Right renal cortex interstitium (tissue), 3 donors: ENCODE measurements around the gene PRUNE2. TPM values are rescaled to one million over a fixed set of nuclear protein-coding genes. Genes with fewer than 3 reads are reported as not detected.
A peak's percentile ranks its signal among the peaks of the same experiment; 100 is the strongest.
"Not testable (repeated sequence)": the region's sequence is repeated elsewhere in the genome, so short reads cannot be mapped to it uniquely, and the experiment has no call there.

ENCODE experiments used
- DNase-seq, 3 donors: peaks; one replicate each; pipeline ENCODE4 v3.0.0-alpha.2; 2013; ENCODE audit warnings: low read depth in 3 of 3, low spot score in 2 of 3
- polyA plus RNA-seq, 3 donors: library from polyadenylated mRNA; unstranded; fragments of 120-200 nt; gene quantifications; one replicate each; pipeline ENCODE4 v1.2.1, GENCODE V29; 2013; ENCODE audit not compliant: insufficient read length in 3 of 3

Gene PRUNE2
- polyA plus RNA-seq, 3 donors: 11.5 to 14.3 (median 12.7) TPM

DNA sequence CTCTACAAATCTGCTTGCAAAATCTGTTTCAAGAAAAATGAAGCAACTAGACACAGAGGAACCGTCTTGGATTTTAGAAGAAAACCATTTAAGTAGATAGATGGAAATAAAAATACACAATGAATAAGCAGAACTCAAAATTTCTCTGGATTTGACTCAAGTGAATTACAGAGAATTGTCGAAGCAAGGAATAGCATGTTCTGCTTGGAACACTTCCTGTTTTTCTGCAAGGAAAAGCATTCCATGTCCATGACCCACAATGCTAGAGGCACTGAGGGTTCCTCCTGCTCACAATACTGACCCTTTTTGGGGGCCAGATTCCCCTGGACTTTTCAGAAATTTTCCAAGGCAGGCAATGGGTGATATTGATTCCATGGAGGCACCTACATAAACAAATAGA lies 29.8 kb downstream of the PRUNE2 start:
- no peak for DNase-seq

DNA sequence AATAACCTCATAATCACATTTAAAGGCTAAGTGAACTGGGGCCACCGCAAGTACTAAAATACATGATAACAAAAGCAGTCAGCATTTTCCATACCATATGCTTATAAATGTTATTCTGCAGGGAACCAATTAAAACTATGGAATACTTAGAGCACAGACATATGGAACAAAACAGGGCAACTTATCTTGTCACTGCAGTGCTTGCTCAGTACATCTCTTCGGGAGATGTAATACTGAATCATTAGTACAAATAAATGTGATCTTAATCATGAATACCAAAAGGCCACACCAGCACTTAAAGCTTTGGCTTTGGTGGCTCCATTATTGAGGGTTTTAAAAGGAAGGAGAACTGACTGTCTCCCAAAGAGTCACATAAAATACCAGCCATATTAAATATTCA lies 32.1 kb downstream of the PRUNE2 start:
- DNase-seq: no peak

DNA sequence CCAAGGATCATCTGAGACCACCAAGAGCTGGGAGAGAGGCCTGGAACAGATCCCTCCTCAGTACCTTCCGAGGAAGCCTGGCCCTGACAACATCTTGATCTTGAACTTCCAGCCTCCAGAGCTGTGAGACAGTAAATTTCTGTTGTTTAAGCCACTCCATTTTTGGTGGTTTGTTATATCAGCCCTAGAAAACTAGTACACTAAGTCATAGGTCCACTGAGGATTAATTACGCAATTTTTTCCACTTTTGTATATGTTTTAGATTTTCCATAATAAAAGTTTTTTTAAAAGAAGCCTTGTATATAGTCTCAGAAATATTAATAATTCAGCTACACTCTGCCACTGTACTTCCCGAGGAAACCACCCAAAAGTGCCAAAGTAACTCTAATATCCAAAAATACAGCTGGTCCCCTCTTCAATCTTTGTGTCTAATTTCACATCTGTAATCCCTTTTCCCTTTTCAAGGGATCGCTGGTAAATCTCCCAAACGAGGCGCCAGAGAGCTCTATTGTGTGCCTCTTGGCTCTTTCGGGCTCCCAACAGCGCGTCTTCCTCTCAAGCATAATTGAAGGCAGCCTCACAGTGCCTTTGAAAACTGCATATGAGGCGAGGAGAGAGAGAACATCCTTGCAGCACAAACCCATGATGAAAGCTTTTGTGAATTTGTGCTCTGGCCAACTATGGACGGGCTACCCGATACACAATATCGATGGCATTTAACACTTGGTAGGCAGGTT lies 32.7 kb downstream of the PRUNE2 start:
- DNase-seq: no peak

DNA sequence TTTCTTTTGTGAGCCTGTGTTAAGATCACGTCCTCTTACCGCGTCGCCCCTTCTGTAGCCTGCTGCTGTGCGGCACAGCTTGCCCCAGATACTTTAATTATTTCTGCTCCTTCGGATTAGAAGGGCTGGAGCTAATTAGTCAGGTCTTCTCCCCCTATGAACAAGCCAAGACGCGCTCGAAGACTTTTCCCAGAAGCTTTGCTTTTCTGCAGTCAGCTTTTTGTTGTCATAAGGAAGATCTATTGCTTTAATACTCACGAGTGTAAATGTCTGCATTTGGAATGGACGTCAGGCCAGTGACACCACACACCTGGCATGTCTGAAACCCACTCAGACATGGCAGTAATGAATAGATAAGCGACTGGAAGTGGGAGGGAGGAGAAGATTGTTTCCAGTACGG lies 37.0 kb downstream of the PRUNE2 start:
- peak in 2 of 3 donors; percentile 15 to 29 for DNase-seq

DNA sequence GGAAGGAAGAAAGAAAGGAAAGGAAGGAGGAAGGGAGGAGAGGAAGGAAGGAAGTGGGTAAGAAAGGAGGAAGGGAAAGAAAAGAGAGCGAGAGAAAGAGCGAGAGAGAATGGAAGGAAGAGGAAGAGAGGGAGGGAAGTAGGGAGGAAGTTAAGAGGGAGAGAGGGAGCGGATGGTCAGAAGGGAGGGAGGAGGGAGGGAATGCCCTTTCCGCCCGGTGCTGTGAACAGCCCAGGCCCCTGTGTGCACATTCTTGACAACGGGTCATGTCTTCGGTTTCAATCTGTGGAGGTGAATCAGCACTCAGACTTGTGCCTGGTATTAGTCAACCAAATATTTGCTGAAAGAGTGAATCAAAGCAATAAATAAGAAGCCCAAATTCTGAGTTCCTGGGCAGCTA lies 39.2 kb downstream of the PRUNE2 start:
- no peak for DNase-seq

DNA sequence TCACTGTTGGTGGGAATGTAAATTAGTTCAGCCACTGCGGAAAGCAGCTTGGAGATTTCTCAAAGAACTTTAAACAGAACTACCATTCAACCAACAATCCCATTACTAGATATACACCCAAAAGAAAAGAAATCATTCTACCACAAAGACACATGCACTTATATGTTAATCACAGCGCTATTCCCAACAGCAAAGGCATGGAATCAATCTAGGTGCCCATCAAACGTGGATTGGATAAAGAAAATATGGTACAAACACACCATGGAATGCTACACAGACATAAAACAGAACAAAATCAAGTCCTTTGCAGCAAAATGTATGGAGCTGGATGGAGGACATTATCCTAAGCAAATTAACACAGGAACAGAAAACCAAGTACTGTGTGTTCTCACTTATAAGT lies 42.1 kb downstream of the PRUNE2 start:
- DNase-seq: no peak

DNA sequence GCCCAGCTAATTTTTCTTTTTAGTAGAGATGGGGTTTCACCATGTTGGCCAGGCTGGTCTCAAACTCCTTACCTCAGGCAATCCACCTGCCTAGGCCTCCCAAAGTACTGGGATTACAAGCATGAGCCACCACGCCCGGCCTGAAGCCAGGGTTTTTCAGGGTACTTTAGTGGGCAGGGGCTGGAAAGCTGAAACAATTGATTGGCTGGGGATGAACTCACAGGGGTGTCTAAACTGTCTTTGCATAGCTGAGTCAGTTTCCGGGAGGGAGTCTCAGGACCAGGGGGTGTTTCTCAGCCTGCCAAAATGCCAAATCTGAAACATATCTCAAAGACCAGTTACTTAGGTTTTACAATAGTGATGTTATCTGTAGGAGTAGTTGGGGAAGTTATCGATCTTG lies 46.1 kb downstream of the PRUNE2 start:
- no peak for DNase-seq

DNA sequence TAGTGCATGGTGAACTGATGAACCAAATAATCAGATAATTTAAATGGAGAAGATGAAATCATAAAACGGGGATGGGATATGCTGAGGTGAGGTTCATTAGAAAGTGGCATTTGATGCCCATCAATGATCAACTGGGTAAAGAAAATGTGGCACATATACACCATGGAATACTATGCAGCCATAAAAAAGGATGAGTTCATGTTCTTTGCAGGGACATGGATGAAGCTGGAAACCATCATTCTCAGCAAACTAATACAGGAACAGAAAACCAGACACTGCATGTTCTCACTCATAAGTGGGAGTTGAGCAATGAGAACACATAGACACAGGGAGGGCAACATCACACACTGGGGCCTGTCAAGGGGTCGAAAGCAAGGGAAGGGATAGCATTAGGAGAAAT lies 47.7 kb downstream of the PRUNE2 start:
- DNase-seq: not testable (repeated sequence)

DNA sequence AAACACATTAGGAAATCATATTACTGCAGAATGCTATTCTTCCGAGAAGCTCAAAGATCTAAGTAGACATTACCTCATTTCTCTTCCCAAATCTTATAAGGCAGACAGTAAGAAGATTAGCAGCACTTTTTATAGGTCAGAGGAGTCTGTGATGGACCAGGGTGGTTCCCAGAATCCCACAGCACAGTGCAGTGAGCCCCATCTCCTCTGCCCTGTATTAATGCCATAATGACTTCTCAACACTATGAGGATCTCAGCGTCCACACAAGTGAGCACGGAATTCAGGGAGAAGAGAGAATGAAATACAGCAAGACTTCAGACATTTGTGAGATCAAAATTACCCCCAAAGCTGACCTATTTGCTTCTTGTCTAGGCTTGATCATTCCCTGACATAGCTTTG lies 49.9 kb downstream of the PRUNE2 start:
- DNase-seq: no peak

DNA sequence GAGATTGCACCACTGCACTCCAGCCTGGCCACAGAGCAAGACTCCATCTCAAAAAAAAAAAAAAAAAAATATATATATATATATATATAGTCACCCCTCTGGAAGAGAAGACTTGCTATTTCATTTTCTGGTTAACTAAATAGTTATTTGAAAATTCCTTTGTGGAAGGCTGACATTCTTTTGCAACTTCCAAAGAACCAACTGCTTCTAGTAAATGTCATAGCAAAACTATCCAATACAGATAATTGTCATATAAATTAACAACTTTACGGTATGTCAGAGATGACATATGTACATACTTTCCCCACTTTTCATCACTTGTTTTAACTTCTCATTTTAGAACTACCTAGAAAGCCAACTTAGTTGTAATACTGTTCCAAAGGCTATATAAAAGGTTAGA lies 50.9 kb downstream of the PRUNE2 start:
- no peak for DNase-seq

DNA sequence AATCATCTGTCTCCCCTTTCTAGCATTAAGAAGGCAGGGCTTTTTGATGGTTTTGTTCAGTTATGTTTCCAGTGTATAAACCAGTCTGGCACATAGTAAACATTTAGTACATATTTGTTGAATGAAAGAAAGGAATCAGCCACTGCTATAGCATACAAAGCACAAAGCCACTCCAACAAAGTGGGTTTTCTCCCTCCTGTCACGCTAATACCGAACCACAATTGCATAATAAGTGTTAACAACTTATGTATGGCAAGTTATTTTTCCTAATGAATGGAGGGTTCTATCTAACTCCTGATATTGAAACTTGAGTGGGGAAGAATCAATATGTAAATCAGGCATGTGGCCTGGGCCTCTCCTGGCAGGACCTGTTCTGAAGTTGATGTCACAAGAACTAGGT lies 53.9 kb downstream of the PRUNE2 start:
- no peak for DNase-seq

DNA sequence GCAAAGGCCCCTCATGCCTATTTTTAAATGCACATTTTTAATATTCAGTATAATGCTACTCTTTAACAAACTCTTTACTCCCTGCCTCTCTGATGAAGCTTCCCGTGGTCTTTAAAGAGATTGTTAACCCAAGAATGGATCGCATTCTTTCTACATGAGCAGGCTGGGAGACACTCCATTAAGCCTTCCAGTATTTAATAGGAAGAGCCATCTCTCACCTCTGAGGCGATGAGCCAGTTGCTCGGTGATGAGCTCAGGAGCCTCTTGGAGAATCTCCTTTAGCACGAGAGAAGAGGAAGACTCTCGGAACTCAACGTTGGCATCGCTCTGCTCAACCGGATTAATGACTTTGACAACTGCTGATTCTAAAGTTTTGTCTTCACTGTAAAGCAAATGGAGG lies 59.6 kb downstream of the PRUNE2 start:
- DNase-seq: no peak

DNA sequence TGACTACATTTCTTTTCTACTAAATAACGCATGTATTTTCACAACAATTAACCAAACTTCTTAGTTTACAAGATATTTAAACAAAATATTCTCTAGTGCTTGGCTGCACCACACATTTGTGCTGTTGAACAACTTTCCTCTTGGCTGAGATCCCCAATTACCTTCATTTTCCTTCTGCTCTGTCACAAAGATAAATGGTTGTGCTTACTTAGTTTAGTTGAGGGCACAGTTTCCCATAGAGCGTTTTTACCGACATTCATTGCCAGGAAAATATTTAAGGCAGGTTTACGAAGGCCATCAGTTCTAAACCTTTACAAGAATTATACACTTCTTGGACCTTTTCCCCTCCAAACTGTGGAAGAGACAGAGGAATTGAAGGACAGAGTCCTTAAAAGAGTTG lies 60.7 kb downstream of the PRUNE2 start:
- DNase-seq: no peak

DNA sequence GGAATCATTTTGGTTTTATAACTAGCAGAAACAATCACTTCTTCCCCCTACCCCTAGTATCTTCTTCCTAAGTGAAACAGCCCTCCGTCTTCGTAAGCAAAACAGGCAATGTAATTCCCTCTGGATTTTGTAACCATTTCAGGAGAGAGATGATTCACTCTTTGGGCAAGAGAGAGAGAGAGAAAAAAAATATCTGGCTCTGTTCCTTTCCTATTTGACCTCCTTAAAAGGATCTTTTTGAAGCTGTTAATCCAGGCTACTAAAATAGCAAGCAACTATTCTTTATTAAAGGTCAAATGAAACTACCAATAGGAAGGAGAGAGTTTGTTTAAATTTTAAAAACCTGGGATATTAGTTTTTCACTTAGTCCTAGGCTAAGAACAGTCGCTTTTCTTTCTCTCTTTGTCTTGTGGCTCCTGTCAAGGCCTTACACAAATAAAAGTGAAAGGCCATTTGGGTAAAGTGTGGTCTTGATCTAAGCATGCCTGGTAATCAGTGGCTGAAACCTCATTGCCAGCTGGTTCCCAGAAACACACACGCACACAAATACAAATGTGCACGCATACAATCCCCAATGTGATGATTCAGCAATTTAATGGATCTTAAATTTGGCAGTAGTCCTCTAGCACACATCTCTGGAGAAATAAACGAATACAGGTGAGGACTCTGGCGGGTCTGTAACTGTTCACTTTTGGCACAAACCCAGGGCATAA lies 70.2 kb downstream of the PRUNE2 start:
- no peak for DNase-seq

DNA sequence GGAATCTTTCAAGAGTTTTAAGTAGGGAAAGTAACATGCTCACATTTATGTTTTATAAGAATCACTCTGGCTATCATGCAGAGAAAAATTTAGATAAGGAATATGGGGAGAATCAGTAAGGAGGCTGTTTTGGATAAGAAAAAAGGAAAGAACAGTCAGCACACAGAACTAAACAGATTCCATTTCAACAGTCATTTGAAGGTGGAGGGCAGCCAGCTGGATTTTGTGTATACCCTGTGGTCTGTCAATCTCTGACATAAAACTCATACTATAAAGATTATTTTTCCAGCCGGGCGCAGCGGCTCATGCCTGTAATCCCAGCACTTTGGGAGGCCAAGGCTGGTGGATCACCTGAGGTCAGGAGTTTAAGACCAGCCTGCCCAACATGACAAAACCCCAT lies 77.5 kb downstream of the PRUNE2 start:
- no peak for DNase-seq

DNA sequence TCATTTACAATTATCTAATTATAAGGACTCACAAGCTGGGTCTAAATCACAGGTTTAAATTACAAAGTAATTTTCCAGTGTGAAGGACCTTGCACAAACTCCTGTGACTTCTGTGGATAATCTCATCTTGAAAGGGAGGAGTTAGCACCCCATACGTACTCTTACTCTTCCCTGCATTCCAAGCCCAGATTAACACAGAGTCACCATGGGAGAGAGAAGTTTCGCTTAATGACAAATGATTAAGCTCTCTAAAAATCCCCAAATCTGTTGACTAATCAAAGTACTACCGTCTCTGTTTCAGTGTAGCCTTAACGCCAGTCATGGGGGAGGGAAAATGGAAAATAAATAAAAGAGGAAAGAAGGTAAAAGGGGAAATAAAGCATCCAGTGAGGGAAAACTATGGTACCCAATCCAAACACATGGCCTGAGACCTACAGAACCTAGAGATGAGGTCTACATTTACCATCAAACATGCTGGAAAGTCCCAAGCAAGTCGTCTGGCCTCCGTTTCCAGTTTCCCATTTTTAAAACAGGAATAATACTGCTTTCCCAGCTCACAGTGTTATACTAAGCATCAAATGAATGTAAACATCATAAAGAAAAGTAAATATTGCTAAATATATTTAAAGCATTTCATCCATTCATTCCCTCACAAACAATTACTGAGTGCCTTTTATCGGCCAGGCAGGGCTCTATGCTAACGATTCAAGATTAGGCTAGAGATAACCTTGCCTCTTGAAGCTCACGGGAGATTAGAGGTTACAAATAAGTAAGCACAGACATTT lies 78.4 kb downstream of the PRUNE2 start:
- no peak for DNase-seq

DNA sequence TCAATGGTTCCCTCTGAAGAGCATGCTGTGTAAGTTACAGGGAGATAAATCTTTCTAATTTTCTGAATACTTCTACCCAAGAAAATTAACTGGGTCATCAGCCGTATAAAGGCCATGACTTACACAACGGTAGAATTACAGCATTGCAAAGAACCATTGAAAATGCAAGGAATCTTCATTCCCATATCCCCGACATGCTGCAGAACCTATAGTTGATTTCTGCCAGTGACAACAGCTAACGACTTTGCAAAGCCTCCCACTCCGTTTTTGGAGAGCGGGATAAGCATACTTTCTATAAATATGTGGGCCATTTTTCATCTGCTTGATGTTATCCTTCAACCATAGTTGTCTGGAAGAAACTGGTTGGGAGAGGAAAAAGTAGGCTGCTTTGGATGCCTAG lies 85.5 kb downstream of the PRUNE2 start:
- DNase-seq: no peak

DNA sequence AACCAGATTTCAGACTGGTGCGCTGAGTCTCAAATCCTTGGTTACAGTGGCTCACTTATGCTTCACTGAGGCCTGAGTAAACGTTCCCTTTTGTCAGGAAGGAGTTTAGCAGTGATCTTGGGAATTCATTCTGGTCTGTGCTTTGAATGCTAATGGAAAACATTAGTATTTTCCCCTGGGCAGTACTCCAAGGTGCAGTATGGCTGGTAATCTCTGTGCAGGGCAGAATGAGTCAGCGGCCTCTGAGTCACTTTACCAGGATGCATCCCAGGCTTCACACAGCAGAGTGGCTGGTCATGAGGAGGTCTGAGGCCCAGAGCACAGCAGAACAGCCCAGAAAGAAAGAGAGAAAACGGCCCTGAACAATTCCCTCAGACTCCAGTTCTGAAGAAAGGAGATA lies 87.6 kb downstream of the PRUNE2 start:
- peak in 1 of 3 donors; percentile 9 for DNase-seq

DNA sequence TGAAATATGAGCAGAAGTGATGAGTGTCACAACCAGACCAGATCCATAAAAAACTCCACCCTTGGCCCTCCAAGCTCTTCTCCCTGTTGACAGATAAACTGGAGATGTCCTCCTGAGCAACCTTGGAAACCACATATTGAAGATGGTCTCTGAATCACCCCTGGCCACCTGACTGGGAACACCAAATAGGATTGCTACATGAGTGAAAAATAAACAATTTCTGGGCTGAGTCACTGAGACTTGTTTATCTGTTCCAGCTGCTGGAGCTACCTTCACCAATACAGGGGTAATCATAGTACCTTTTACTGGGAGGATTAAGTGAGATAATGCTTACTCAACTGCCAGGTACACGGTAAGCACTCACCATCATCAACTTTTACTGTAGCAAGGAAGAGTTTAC lies 88.4 kb downstream of the PRUNE2 start:
- DNase-seq: no peak

DNA sequence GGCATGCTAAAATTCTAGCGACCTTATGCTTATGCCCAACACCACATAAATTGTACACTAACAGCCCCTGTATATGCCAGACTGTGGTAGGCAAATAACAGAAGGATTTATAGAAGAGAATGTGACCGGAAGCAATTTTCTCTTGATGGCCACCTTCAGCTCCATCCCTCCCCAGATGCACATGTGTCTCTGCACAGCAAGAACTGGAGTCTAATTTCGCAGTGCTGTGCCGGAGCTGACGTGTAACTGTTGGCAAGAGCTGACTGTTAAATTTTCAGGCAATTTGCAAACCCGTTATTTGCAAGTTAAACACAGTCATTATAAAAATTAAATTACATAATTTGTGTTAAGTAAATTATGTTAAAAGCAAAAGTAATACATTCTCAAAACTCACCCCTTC lies 93.3 kb downstream of the PRUNE2 start:
- no peak for DNase-seq

DNA sequence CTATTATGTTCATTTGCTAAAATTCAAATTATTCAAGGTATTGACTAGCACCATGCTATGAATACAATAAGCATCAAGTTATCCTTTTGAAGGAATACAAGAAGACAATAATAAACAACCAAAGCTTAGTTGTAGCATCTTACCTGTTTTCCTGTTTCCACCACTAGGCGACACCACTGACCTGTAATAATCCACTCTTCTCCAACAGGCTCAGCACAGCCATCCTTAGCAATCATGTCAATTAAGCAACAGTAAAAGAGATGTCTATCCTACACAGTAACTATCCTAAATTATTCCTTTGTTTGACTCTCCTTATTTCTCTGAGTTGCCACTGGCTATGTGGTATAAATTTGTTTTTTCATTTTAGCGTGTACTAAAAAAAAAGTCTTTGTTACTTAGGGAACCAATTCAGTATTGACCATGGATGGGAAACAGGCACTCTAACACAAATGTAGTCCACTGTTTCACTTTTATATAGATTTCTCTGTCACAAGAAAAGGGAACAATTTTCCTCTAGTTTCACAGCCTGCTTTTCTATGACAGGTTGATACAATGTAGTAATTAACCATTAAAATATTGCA lies 95.4 kb downstream of the PRUNE2 start:
- DNase-seq: peak in 2 of 3 donors; percentile 27
